AG04450 (cell line): ENCODE results near the gene TAF9B. TPM values are rescaled to one million over a fixed set of nuclear protein-coding genes. Genes with fewer than 3 reads are reported as not detected.
"Not testable (repeated sequence)": the region's sequence is repeated elsewhere in the genome, so short reads cannot be mapped to it uniquely, and the experiment has no call there.

Experiments used
- CTCF ChIA-PET: fragments of 300-600, 350-600 bp; formaldehyde crosslinking; extraction: SDS; loops from one replicate; lab custom pipeline; 2022; ENCODE audit warnings: antibody characterized with exemption, inconsistent platforms; lab: Charles Lee
- POLR2A ChIA-PET: fragments of 350-600 bp; formaldehyde crosslinking; extraction: SDS; loops from one replicate; lab custom pipeline; 2021; ENCODE audit warnings: antibody characterized with exemption, inconsistent platforms; lab: Yijun Ruan, JAX
- DNase-seq: peaks from one replicate; pipeline ENCODE4 v3.0.0-alpha.2; 2011; ENCODE audit warnings: low read depth, low spot score
- H3K27ac ChIP-seq: one replicate; pipeline ENCODE4 v1.5.1; 2012; ENCODE audit warnings: low read depth, low read length, control low read depth
- H3K27me3 ChIP-seq: one replicate; pipeline ENCODE4 v1.6.0; 2012; ENCODE audit warnings: low read length; ENCODE audit not compliant: control insufficient read depth, insufficient read depth
- H3K4me3 ChIP-seq: 2 replicates; pipeline ENCODE4 v1.5.1; 2011; ENCODE audit warnings: mild to moderate bottlenecking, low read depth, low read length, control low read depth
- H3K9me3 ChIP-seq: 2 replicates; pipeline ENCODE4 v1.5.1; 2012; ENCODE audit warnings: low read length; ENCODE audit not compliant: control insufficient read depth, insufficient read depth
- polyA plus RNA-seq: library from polyadenylated mRNA; depleted of rRNA; stranded (reverse); fragments of >200 nt; gene quantifications from 2 replicates; pipeline ENCODE4 v1.2.3, GENCODE V29; 2011
- TF ChIP-seq, protein P1 (sequence below): IDR thresholded peaks from 2 replicates; pipeline ENCODE4 v1.5.1; 2011; ENCODE audit warnings: low read depth, low read length, control low read depth, inconsistent platforms

Gene TAF9B
- polyA plus RNA-seq, 1 experiment, result 42.5 TPM

DNA sequence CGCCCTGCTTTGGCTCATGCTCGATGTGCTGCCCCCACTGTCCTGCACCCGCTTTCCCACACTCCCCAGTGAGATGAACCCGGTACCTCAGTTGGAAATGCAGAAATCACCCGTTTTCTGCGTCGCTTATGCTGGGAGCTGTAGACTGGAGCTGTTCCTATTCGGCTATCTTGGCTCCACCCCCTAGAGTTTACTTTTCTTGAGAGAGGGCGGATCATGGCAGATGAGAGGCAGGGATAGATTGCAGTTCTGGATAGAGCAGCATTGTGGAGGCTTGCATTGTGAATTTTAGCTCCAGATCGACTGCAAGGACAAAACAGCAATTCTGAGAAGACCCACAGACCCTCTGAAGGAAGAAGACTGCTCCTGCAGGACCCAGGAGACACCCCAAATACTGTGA is 18.4 kb upstream of the TAF9B start:
- H3K27ac ChIP-seq, H3K9me3 ChIP-seq, CTCF ChIA-PET, DNase-seq, H3K4me3 ChIP-seq, H3K27me3 ChIP-seq, POLR2A ChIA-PET: not testable (repeated sequence)

DNA sequence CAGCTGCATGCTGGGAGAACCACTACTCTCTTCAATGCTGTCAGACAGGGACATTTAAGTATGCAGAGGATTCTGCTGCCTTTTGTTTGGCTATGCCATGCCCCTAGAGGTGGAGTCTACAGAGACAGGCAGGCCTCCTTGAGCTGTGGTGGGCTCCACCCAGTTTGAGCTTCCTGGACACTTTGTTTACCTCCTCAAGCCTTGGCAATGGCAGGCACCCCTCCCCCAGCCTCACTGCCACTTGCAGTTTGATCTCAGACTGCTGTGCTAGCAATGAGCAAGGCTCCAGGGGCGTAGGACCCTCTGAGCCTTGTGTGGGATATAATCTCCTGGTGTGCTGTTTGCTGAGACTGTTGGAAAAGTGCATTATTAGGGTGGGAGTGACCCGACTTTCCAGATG is 17.9 kb upstream of the TAF9B start:
- DNase-seq, H3K9me3 ChIP-seq, POLR2A ChIA-PET, H3K27me3 ChIP-seq, H3K4me3 ChIP-seq, H3K27ac ChIP-seq, CTCF ChIA-PET: not testable (repeated sequence)

DNA sequence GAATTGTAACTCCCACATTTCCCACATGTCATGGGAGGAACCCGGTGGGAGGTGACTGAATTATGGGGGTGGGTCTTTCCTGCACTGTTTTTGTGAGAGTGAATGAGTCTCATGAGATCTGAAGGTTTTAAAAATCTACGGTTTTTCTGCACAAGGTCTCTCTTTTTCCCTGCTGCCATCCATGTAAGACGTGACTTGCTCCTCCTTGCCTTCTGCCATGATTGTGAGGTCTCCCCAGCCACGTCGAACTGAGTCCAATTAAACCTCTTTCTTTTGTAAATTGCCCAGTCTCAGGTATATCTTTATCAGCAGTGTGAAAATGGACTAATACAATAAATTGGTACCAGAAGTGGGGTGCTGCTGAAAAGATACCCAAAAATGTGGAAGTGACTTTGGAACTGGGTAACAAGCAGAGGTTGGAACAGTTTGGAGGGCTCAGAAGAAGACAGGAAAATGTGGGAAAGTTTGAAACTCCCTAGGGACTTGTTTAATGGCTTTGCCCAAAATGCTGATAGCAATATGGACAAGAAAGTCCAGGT is 7.6 kb upstream of the TAF9B start:
- H3K27me3 ChIP-seq, H3K4me3 ChIP-seq, CTCF ChIA-PET, DNase-seq, POLR2A ChIA-PET, H3K9me3 ChIP-seq, H3K27ac ChIP-seq: not testable (repeated sequence)

DNA sequence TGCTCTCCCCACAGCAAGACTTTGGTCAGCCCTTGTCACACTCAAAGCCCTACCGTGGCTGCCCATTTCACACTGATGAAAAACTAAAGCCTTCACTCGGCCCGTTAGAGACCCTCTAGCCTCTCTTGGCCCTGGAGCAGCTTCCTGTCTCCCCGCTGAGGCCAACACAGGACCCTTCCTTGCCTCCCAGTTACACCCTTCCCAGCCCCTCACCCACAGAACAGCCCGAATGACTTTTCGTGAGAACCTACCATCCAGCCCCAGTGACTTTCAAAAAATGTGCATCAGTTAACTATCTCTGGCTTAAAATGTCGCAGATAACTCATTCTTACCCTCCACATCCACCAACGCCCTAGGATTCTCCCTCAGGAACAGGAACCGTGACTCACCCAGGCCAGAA is 756 bp upstream of the TAF9B start:
- H3K4me3 ChIP-seq, result no peak overlapping the region
- H3K9me3 ChIP-seq, result no peaks in the 10 kb centered on the region
- no peaks in the 10 kb centered on the region for H3K27me3 ChIP-seq
- TF ChIP-seq, protein P1, sequence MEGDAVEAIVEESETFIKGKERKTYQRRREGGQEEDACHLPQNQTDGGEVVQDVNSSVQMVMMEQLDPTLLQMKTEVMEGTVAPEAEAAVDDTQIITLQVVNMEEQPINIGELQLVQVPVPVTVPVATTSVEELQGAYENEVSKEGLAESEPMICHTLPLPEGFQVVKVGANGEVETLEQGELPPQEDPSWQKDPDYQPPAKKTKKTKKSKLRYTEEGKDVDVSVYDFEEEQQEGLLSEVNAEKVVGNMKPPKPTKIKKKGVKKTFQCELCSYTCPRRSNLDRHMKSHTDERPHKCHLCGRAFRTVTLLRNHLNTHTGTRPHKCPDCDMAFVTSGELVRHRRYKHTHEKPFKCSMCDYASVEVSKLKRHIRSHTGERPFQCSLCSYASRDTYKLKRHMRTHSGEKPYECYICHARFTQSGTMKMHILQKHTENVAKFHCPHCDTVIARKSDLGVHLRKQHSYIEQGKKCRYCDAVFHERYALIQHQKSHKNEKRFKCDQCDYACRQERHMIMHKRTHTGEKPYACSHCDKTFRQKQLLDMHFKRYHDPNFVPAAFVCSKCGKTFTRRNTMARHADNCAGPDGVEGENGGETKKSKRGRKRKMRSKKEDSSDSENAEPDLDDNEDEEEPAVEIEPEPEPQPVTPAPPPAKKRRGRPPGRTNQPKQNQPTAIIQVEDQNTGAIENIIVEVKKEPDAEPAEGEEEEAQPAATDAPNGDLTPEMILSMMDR, result no peak
- H3K27ac ChIP-seq, result no peak overlapping the region
- DNase-seq, result no peak
- ChIA-PET CTCF (no interaction called here), POLR2A (no interaction called here)

DNA sequence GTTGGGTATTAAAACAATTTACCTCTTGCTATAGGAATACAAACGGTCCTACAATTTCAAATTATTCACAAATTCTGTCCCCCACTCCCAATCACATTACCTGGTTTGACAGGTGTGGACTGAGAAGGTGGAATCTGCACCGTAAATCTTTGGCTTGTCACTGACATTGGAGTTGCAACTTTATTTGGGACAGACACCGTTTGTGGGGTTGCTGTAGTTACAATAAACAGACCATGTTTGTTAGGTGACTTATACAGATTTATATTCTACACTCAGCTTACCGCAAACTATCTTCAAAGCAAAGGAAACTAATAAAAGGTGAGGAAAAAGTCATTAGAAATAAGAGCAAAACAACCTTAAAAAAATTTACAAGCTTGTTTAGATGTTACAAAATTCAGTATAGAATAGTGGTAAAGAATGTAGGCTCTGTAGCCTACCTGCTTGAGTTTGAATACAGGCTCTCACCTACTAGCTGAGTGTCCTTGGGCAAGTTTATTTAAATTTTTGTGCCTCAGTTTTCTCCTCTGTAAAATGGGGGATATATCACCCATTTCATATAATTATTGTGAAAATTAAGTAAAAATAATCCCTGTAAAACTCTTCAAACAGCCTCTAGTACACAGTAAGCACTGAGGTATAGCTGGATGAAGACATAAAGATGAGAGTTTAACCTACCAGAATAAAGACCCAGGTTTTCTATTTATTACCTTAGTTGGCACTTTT is 6.1 kb downstream of the TAF9B start:
- H3K9me3 ChIP-seq, result no peaks in the 10 kb centered on the region
- POLR2A ChIA-PET, result no interaction called here
- CTCF ChIA-PET, result no interaction called here
- no peak overlapping the region for H3K4me3 ChIP-seq
- no peak overlapping the region for H3K27ac ChIP-seq
- TF ChIP-seq, protein P1, result no peak
- no peak for DNase-seq
- H3K27me3 ChIP-seq, result no peaks in the 10 kb centered on the region

DNA sequence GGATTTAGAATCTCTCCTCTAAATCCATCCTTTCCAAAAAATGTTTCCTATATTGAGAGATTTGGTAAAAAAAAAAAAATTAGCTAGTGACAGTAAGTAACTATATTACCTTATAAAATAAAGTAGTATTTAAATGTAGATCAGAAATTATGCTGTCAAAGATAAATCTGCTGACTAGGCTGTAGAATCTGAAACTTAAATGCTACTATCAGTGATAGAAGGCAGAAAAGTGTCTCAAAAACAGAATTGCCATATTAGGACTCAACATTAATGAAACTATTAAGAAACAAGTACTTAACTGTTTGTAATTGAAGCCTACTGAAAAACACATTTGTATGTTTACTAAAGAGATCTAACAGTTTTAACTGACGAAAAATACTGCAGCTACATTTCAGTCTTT is 8.3 kb downstream of the TAF9B start:
- POLR2A ChIA-PET, result no interaction called here
- TF ChIP-seq, protein P1, result no peak
- no peak for DNase-seq
- Histone ChIP-seq H3K27me3 (no peaks in the 10 kb centered on the region), H3K4me3 (no peak overlapping the region), H3K27ac (no peak overlapping the region), H3K9me3 (no peaks in the 10 kb centered on the region)
- CTCF ChIA-PET, result no interaction called here
